Parathyroid adenoma (tissue), 2 donors: ENCODE data around the gene STAMBPL1.

Source experiments
- H2AFZ ChIP-seq: fragments of 300-600 bp; sonication (generic); one replicate; pipeline ENCODE4 v1.7.0; 2017; ENCODE audit warnings: antibody characterized with exemption, mild to moderate bottlenecking
- H3K27ac ChIP-seq: fragments of 300-600 bp; sonication (generic); one replicate; pipeline ENCODE4 v1.7.0; 2017
- H3K27me3 ChIP-seq: fragments of 300-600 bp; sonication (generic); one replicate; pipeline ENCODE4 v1.7.0; 2017; ENCODE audit warnings: low read length; ENCODE audit not compliant: control insufficient read depth, insufficient read depth
- H3K36me3 ChIP-seq: fragments of 300-600 bp; sonication (generic); one replicate; pipeline ENCODE4 v1.7.0; 2017; ENCODE audit warnings: low read length; ENCODE audit not compliant: control insufficient read depth, insufficient read depth
- H3K4me1 ChIP-seq: fragments of 300-600 bp; sonication (generic); one replicate; pipeline ENCODE4 v1.7.0; 2017; ENCODE audit warnings: control low read depth
- H3K4me2 ChIP-seq: fragments of 300-600 bp; sonication (generic); one replicate; pipeline ENCODE4 v1.7.0; 2017; ENCODE audit warnings: low read length
- H3K4me3 ChIP-seq: fragments of 300-600 bp; sonication (generic); one replicate; pipeline ENCODE4 v1.7.0; 2017; ENCODE audit warnings: low read depth, low read length
- H3K79me2 ChIP-seq: fragments of 300-600 bp; sonication (generic); one replicate; pipeline ENCODE4 v1.7.0; 2017; ENCODE audit warnings: control low read depth
- H3K9ac ChIP-seq: fragments of 300-600 bp; sonication (generic); one replicate; pipeline ENCODE4 v1.7.0; 2017; ENCODE audit warnings: mild to moderate bottlenecking
- H3K9me3 ChIP-seq: fragments of 300-600 bp; sonication (generic); one replicate; pipeline ENCODE4 v1.7.0; 2017; ENCODE audit warnings: low read length; ENCODE audit not compliant: control insufficient read depth
- TF ChIP-seq, protein P1 (sequence below): fragments of 300-600 bp; sonication (generic); IDR thresholded peaks from one replicate; pipeline ENCODE4 v1.7.0; 2017; ENCODE audit warnings: antibody characterized with exemption, mild to moderate bottlenecking
- donor health status: primary hyperparathyroidism.

The STAMBPL1 gene

DNA sequence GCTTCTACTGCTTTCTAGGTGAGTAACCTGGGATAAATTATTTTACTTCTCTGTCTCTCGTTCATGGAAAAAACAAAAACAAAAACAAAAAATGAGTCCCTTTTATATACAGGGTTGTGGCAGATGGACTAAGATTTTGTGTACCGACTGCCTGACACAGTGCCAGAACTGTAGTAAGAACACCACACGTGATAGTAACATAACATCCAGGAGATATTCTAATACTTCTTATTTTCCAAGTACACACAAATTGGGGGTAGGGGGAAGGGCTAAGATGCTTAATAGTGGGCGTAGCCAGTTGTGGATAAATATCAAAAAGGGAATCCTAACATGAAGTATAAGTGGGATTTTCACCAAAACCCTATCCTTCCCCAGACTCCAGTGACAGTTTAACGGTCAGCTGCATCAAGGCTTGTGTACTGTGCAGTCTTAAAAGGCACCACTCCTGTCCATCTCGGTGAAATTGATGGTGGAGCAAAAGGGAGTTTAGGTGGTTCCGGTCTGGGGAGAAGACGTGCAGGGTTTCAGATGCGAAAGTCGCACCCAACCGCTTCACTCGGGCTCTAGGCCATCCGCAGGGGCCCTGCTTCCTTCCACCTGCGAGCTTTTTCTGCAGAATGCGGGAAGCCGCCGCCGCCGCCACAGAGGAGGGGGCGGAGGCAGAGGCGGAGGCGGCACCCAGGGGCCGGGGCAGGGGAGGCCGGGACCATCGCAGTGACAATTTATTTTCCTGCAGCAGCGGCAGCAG lies at the start of gene STAMBPL1:
Gene STAMBPL1, plus strand, starts transcription at position 712 of the 748 bp plus-strand sequence. CDS start 21,464 bp downstream, outside the sequence.
- Histone ChIP-seq H3K4me2 (peak within 1 kb of the TSS; percentile 65), H3K36me3 (no peaks in the 10 kb centered on the region), H3K27me3 (no peaks in the 10 kb centered on the region), H3K79me2 (no peaks in the 10 kb centered on the region), H3K4me3 (peak within 1 kb of the TSS; percentile 66), H3K9me3 (no peaks in the 10 kb centered on the region), H2AFZ (peak within 1 kb of the TSS; percentile 87), H3K27ac (peak within 1 kb of the TSS; percentile 74), H3K9ac (no peak within 1 kb of the TSS), H3K4me1 (no peaks in the 10 kb centered on the region)
- TF ChIP-seq, protein P1, sequence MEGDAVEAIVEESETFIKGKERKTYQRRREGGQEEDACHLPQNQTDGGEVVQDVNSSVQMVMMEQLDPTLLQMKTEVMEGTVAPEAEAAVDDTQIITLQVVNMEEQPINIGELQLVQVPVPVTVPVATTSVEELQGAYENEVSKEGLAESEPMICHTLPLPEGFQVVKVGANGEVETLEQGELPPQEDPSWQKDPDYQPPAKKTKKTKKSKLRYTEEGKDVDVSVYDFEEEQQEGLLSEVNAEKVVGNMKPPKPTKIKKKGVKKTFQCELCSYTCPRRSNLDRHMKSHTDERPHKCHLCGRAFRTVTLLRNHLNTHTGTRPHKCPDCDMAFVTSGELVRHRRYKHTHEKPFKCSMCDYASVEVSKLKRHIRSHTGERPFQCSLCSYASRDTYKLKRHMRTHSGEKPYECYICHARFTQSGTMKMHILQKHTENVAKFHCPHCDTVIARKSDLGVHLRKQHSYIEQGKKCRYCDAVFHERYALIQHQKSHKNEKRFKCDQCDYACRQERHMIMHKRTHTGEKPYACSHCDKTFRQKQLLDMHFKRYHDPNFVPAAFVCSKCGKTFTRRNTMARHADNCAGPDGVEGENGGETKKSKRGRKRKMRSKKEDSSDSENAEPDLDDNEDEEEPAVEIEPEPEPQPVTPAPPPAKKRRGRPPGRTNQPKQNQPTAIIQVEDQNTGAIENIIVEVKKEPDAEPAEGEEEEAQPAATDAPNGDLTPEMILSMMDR = no peak

DNA sequence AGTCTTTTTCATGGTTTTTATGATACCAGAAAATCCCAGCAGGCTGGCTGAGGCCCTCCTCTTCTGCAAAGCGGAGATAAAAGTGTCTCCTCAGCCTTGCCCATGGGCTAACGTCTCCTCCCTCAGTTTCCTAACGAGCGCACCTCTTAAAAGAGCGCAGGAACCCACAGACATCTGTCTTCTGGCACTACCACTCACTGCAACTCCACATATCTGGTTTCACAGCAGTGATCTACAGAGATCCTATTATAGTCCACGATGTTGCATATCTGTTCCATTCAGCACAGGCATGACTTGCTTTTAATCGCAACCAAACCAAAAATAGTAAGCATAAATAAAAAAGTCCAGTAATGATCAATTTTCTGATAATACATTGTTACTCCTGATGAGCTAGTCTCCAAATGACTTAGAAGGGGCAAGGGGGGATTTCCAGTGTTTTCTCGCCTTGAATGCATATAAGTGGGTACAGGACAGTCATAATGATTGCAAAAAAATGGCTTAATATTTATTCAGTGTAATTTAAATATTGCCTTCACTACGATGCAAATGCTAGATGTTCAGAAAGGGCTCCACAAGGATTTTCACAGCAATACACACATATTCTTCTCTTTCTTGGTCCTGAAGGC lies 49.3 kb upstream of the STAMBPL1 start:
- no peaks in the 10 kb centered on the region for H3K4me1 ChIP-seq
- no peak overlapping the region for H2AFZ ChIP-seq
- H3K27ac ChIP-seq = no peak overlapping the region

DNA sequence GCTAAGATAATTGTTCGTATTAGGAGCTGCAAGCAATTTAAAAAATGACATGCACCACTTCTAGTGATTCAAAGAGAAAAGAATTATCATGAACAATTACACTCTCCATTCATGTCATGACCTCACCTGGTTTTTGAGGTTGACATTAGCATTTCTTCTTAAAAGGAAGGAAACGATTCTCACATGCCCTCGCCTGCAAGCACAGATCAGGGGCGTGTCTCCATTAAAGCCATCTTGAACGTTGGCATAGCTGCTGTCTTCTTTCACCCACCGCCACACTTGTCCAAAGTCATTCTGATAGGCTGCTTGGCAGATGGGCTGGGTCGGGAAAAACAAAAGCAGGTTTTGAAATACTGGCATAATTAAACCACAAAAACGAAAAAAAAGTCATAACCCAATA lies 48.3 kb upstream of the STAMBPL1 start:
- Histone ChIP-seq H3K9ac (no peak overlapping the region), H3K9me3 (no peaks in the 10 kb centered on the region), H3K79me2 (no peaks in the 10 kb centered on the region), H3K4me3 (no peak overlapping the region), H3K36me3 (no peaks in the 10 kb centered on the region), H3K4me2 (no peak overlapping the region), H3K27me3 (no peaks in the 10 kb centered on the region), H3K4me1 (no peaks in the 10 kb centered on the region), H3K27ac (no peak overlapping the region), H2AFZ (no peak overlapping the region)
- TF ChIP-seq, protein P1 = no peak

More for the DNA sequence above, 49.3 kb upstream of the STAMBPL1 start:
- H3K27me3 ChIP-seq = no peaks in the 10 kb centered on the region
- H3K4me3 ChIP-seq = no peak overlapping the region
- no peaks in the 10 kb centered on the region for H3K79me2 ChIP-seq
- H3K4me2 ChIP-seq = no peak overlapping the region
- H3K9ac ChIP-seq = no peak overlapping the region
- no peaks in the 10 kb centered on the region for H3K9me3 ChIP-seq
- TF ChIP-seq, protein P1 = no peak
- no peaks in the 10 kb centered on the region for H3K36me3 ChIP-seq

DNA sequence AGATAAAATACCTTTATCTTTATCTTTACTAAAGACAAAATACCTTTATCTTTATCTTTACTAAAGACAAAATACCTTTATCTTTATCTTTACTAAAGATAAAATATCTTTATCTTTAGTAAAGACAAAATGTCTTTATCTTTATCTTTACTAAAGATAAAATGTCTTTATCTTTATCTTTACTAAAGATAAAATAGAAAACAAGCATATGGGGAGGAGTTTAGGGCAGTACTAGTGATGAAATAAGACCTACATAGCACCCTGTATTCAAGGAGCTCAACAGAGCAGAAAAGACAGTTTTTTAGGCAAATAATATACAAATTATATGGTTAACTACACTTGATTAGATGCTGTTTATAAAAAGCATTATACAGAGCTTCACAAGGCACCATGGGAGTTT lies 47.7 kb upstream of the STAMBPL1 start:
- H3K9me3 ChIP-seq = no peaks in the 10 kb centered on the region
- H3K4me2 ChIP-seq = no peak overlapping the region
- H3K27me3 ChIP-seq = no peaks in the 10 kb centered on the region
- no peak overlapping the region for H3K27ac ChIP-seq
- H2AFZ ChIP-seq = no peak overlapping the region
- H3K4me3 ChIP-seq = no peak overlapping the region
- TF ChIP-seq, protein P1 = no peak
- no peaks in the 10 kb centered on the region for H3K79me2 ChIP-seq
- no peaks in the 10 kb centered on the region for H3K4me1 ChIP-seq
- H3K36me3 ChIP-seq = no peaks in the 10 kb centered on the region
- H3K9ac ChIP-seq = no peak overlapping the region
